Stimulated activated CD8-positive, alpha-beta memory T cell treated with anti-CD3 and anti-CD28 coated beads, Interleukin-12 subunit alpha, Interleukin-12 subunit beta, amount 100 ng/mL, for 4 hours (primary cell): ENCODE data around the gene ADA.

Experiments
- DNase-seq: peaks from one replicate; pipeline ENCODE4 v3.0.0-alpha.2; 2020; ENCODE audit warnings: low read depth

The ADA gene

GRCh38 chr20:44644667-44645131 lies 6.8 kb downstream of the ADA start:
- DNase-seq: no peak

GRCh38 chr20:44644230-44644617 lies 7.3 kb downstream of the ADA start:
- DNase-seq: no peak

- no peak for DNase-seq
Observed at GRCh38 chr20:44643596-44644229, 7.8 kb downstream of the ADA start.

DNA sequence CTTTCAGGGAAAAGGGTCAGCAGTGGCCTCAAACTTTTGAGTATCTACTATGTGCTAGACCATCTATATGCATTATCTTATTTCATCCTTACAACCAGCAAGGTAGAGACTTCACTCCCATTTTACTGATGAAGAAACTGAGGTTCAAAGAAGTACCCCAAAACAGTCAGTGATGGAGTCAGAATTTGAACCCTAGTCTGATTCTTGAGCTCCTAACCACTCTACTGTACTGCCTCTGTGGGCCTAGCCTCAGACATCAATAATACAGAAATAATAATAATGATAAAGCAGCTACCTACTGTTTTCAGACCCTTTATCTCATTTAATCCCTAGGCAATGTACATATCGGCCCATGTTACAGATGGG lies 8.4 kb downstream of the ADA start:
- no peak for DNase-seq

DNA sequence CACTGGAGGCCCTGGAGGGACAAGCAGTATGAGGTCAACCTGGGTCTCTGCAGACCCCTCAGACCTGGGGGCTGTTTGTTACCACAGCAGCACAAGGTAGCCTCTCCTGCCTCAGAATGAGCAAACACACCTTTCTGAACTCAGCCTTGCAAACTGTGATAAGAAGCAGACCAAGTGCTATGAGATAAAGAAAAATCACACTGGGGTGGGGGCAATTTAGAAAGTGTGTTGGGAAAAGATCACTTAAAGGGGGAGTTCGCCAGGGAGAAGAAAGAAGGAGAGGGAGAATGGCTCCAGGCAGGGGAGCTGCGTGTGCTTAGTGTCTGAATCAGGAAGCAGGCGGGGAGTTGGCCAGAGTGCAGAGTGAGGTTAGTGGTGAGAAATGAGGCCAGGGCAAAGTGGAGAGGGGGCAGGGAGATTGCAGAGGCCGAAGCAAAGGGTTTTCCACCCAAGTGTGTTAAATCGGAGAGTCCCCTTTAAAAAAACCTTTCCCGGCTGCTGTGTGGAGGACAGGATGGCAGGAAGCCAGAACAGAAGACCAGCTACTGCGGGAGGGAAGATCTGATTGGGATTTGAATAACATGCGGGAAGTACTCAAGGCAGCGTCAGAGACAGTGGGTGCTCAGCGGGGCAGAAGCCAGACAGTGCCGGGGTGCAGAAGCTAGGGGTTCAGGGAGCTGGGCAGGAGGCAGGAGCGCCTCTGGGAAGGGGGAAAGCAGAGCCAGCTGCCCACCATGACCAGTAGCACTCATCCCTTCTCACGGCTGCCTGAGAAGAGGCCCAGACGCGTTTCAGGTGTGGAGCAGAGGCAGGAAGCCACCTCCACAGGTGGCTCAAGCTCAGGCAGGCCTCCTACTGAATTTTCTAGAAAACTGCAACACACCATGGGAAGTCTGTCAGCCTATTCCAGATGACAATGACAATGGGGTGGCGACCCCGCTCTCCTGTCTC lies 9.0 kb downstream of the ADA start:
- no peak for DNase-seq

DNA sequence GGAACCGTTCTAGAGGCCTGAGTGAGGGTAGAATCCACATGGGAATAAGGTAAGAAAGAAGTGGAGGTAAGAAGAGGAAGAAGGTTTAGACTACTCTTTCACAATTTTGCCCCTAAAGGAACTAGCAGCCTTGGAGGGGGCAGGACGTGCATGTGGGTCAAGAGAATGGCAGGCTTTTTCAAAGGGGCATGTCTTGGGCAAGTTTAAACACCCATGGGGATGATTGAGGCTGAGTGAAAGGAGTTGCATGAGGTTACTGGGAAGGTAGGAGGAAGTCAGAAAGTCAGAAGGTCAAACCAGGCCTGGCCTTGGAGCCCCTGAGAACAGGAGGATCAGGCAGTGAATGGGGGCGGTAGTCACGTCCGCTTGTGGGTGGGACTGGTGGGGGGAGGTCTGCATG lies 10.2 kb downstream of the ADA start:
- DNase-seq: no peak

DNA sequence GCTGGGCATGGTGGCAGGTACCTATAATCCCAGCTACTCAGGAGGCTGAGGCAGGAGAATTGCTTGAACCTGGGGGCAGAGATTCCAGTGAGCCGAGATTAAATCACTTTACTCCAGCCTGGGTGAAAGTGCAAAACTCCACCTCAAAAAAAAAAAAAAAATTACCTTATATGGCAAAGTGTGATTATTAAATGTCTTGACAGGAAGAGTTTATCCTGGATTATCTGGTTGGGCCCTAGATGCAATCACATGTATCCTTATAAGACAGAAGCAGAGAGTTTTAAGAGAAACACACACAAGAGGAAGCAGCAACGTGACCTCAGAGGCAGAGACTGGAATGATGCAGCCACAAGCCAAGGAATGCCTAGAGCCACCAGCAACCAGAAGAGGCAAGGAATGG lies 11.0 kb downstream of the ADA start:
- no peak for DNase-seq

GRCh38 chr20:44637522-44638372 lies 13.8 kb downstream of the ADA start:
- DNase-seq: no peak

DNA sequence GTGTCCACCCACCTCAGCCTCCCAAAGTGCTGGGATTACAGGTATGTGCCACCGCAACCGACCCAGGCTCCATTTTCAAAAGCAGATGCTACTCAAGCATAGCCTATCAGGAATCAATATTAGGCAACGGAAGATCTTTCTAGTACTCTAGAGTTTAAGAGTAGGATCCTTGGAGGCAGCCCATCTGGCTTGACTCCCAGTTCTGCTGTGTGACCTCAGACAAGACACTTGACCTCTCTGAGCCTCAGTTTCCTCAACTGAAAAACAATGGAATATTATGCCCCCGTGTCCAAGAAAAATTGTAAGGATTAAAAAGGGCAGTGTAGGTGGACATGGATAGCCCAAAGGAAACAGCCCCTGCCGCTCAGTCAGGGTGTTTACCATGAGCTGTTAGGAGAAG lies 14.5 kb downstream of the ADA start:
- DNase-seq: no peak

DNA sequence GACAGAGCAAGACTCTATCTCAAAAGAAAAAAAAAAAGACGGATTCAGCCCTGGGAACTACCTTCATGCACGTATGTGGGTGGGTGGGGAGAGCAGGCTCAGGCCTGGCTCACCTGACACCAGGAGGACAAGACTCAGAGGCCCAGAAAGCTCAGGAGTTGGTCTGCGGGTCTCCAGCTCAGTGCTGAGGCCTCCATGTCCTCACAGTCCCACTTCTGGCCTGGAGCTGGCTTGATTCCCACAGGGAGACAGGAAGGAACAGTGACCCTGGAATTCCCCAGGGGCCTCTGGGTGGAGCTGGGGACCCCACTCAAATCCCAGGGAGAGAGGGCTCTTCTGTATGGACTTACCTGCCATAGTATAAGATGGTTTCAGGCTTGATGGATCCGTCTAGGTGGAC lies 15.6 kb downstream of the ADA start:
- no peak for DNase-seq

- DNase-seq: no peak
Observed at GRCh38 chr20:44633872-44634600, 17.5 kb downstream of the ADA start.

DNA sequence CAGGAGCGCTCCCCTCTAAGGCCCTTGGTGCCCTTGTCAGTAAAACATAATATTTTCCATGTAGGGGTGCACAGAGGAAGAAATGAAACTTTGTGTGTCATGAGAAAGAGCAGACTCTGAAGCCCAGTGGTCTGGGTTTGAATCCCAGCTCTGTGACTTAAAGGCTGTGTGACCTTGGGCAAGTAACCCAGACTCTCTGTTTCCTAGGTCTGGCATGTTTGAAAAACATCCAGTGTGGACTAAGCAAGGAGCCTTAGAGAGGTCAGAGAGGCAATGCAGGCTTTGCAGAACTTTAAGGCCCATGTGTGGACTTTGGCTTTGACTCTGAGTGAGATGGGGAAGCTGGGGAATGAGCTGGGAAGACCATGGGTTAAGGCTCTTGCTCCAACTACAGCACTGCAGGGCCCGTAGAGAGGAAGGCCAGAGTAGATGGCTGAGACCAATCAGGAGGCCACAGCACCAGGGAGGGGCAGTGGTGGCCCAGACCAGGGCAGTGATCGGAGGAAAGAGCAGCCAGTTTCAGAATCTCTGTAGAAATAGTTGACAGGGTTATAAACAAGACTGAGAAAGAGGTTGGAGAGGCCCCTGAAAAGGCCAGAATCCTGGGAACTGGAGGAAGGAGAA lies 18.2 kb downstream of the ADA start:
- no peak for DNase-seq

DNA sequence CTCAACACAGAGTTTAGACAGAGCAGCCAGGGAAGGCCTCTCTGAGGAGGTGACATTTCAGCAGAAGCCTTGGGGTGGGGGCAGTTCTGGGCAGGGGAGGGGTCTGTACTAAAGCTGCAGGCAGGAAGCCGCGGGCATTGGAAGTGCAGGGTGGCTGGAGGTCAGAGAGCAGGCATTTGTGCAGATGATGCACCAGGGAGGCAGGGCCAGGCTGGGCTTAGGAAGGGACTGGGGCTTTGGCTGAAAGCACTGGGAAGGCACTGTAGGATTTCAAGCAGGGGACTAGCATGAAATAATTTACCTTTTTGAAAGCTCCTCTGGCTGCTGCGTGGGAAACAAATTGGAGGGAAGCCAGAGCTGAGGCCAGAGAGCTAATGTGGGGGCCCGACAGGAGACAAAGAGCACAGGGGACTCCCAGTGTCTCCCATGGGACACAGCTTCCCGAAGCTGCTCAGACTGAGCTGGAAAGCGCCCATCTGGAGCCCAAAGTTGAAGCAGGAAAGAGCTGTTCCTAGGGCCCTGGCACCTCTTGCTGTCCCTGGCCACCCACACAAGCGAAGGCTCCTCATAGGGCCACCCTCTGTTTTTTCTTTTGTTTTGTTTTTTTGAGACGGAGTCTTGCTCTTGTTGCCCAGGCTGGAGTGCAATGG lies 19.3 kb downstream of the ADA start:
- DNase-seq: no peak

DNA sequence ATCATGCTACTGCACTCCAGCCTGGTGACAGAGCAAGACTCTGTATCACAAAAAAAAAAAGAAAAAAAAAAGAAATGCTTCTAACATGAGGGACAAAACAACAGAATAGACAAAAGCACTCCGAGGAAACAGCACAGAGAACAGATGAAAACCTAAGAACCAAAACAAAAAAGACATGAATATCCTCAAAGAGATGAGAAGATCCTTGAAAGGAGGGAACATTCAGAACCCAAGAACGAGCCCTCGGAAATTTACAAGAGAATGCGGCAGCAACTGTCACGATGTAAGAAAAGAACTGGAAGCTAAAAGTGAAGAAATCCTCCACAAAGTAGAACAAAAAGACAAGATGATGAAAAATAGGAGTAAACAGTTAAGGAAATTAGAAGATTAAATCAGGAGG lies 21.2 kb downstream of the ADA start:
- no peak for DNase-seq

DNA sequence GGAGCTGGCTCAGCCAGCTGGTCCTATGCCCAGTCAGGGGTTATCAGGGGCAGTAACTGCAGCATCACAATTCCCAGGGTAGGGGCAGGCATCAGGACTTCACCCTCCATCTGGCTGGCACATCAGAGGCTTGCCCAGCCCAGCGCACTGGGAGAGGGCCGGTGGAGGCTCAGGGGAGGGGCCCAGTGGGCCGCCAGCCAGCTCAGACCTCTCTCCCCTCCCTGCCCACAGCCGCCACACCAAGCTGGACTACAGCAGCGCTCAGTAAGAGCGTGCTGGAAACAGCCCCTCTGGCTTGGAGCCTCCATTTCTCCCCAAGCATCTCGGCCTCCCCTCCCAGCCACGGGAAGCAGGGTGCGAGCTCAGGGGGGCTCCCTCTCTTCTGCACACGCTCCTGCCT lies 22.0 kb downstream of the ADA start:
- no peak for DNase-seq

GRCh38 chr20:44629017-44629385 lies 22.5 kb downstream of the ADA start:
- no peak for DNase-seq

- no peak for DNase-seq
Observed at GRCh38 chr20:44627364-44628010, 24.0 kb downstream of the ADA start.

GRCh38 chr20:44626278-44626677 lies 25.2 kb downstream of the ADA start:
- no peak for DNase-seq

DNA sequence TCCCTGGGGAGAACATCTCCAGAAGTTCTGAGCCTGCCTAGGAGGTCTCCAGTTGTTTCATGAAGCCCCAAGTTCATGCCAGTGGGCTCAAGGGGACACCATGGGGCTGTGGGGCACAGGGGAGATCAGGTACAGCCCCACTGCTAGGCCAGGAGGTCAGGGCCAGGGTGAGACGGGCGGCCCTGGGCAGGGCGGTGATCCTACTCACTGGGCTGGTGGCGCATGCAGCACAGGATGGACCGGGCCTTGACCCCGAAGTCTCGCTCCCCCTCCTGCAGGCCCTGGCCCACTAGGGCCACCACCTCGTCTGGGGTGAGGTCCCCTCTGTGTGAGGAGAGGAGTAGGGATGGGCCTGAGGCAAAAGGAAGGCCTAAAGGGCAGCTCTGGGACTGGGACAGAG lies 26.1 kb downstream of the ADA start:
- no peak for DNase-seq

GRCh38 chr20:44624743-44625271 lies 26.7 kb downstream of the ADA start:
- DNase-seq: no peak
